Brain microvascular endothelial cell (primary cell): ENCODE data around the gene PRKCD.

Source experiments
- DNase-seq: peaks from one replicate; pipeline ENCODE4 v3.0.0-alpha.2; 2020
- H3K27ac ChIP-seq: fragments of 250-450 bp; sonication (Bioruptor Pico); 2 replicates; pipeline ENCODE4 v1.5.1; 2020; ENCODE audit warnings: mild to moderate bottlenecking, moderate library complexity
- H3K27me3 ChIP-seq: fragments of 250-450 bp; sonication (Bioruptor Pico); replicated peaks from 2 replicates; pipeline ENCODE4 v1.5.1; 2020; ENCODE audit warnings: mild to moderate bottlenecking
- H3K36me3 ChIP-seq: fragments of 250-450 bp; sonication (Bioruptor Pico); replicated peaks from 2 replicates; pipeline ENCODE4 v1.5.1; 2020; ENCODE audit warnings: mild to moderate bottlenecking
- H3K4me3 ChIP-seq: 2 replicates; pipeline ENCODE4 v1.5.1; 2011; ENCODE audit warnings: low read depth, mild to moderate bottlenecking, control low read depth, low read length, moderate library complexity
- CTCF ChIP-seq: IDR thresholded peaks from 2 replicates; pipeline ENCODE4 v1.5.1; 2011; ENCODE audit warnings: low read depth, mild to moderate bottlenecking, moderate library complexity, low read length, control low read depth, inconsistent platforms; ENCODE audit errors: missing control alignments
- in situ Hi-C: cut with HindIII; loops from 2 replicates; pipeline ENCODE4 v1.10.0; 2017; ENCODE audit warnings: low sequenced_read_pairs, low pct_ligation_motif_present

Gene PRKCD

GRCh38 chr3:53123953-53124352 lies 37.1 kb upstream of the PRKCD start:
- H3K27ac ChIP-seq = no peak overlapping the region
- no peaks in the 10 kb centered on the region for H3K27me3 ChIP-seq
- peaks cover 53% of the 10 kb centered on the region for H3K36me3 ChIP-seq
- no peak overlapping the region for H3K4me3 ChIP-seq
- no peak for DNase-seq
- in situ Hi-C loops = no loop called here
- TF ChIP-seq CTCF = no peak

- peaks cover 31% of the 10 kb centered on the region for H3K36me3 ChIP-seq
- no peak overlapping the region for H3K4me3 ChIP-seq
- in situ Hi-C loops = no loop called here
- no peaks in the 10 kb centered on the region for H3K27me3 ChIP-seq
- no peak for TF ChIP-seq CTCF
- DNase-seq = no peak
- H3K27ac ChIP-seq = no peak overlapping the region
Observed at GRCh38 chr3:53126601-53127000, 34.4 kb upstream of the PRKCD start.

GRCh38 chr3:53129344-53129743 lies 31.7 kb upstream of the PRKCD start:
- DNase-seq = no peak
- Histone ChIP-seq H3K27ac (no peak overlapping the region), H3K4me3 (peak overlapping the region; percentile 94), H3K36me3 (peaks cover 8% of the 10 kb centered on the region), H3K27me3 (no peaks in the 10 kb centered on the region)
- in situ Hi-C loops = no loop called here
- no peak for TF ChIP-seq CTCF

- DNase-seq = peak; percentile 98
- Histone ChIP-seq H3K36me3 (peaks cover 3% of the 10 kb centered on the region), H3K27me3 (no peaks in the 10 kb centered on the region), H3K4me3 (peak within 1 kb of the TSS; percentile 94), H3K27ac (peak within 1 kb of the TSS; percentile 86)
- no peak for TF ChIP-seq CTCF
- in situ Hi-C loops = no loop called here
Observed at GRCh38 chr3:53130179-53131061, 30.6 kb upstream of the PRKCD start, which contains the start of gene RFT1. RFT1 (minus strand) TSS chr3:53130435; CDS start chr3:53130400, 35 bp downstream.

GRCh38 chr3:53131096-53131495 lies 29.9 kb upstream of the PRKCD start:
- no peak overlapping the region for H3K4me3 ChIP-seq

More at GRCh38 chr3:53131096-53131495, 29.9 kb upstream of the PRKCD start:
- in situ Hi-C loops = no loop called here
- H3K36me3 ChIP-seq = no peaks in the 10 kb centered on the region
- H3K27ac ChIP-seq = peak overlapping the region; percentile 86
- no peaks in the 10 kb centered on the region for H3K27me3 ChIP-seq
- DNase-seq = no peak
- no peak for TF ChIP-seq CTCF
